ENCODE results near the gene EXOC3.

The EXOC3 gene

DNA sequence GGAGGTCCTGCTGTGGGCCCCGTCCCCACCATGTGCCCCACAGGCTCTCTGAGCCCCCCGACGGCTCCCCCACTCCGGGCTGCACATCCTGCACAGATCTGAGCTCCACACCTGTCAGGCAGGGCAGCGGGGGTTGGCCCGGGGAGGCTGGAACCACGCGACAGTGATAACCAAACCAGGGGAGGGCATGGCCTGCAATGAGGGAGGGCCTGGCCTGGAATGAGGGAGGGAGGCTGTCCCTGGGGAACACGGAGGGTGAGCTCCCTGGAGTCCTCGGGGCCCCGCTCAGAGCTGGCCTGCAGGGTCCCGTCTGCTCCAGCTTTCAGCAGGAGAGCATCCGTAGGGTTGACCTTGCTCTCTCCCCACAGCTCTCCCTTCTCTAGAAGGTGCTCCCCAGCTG is 50.8 kb downstream of the EXOC3 start:
- H3K9me3 ChIP-seq (ENCODE audit: severe bottlenecking), result no peaks in the 10 kb centered on the region
- no peaks in the 10 kb centered on the region for H3K36me3 ChIP-seq
- peaks cover 8% of the 10 kb centered on the region for H3K27me3 ChIP-seq (ENCODE audit: insufficient read depth, low read depth, severe bottlenecking)
- TF ChIP-seq, protein P1, sequence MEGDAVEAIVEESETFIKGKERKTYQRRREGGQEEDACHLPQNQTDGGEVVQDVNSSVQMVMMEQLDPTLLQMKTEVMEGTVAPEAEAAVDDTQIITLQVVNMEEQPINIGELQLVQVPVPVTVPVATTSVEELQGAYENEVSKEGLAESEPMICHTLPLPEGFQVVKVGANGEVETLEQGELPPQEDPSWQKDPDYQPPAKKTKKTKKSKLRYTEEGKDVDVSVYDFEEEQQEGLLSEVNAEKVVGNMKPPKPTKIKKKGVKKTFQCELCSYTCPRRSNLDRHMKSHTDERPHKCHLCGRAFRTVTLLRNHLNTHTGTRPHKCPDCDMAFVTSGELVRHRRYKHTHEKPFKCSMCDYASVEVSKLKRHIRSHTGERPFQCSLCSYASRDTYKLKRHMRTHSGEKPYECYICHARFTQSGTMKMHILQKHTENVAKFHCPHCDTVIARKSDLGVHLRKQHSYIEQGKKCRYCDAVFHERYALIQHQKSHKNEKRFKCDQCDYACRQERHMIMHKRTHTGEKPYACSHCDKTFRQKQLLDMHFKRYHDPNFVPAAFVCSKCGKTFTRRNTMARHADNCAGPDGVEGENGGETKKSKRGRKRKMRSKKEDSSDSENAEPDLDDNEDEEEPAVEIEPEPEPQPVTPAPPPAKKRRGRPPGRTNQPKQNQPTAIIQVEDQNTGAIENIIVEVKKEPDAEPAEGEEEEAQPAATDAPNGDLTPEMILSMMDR (IDR thresholded peaks at IDR 0.05; ENCODE audit: low read depth, low read length), result no peak
- no peak overlapping the region for H3K4me3 ChIP-seq (ENCODE audit: low read depth, low read length)
- DNase-seq, result no peak
- no peak overlapping the region for H3K27ac ChIP-seq

DNA sequence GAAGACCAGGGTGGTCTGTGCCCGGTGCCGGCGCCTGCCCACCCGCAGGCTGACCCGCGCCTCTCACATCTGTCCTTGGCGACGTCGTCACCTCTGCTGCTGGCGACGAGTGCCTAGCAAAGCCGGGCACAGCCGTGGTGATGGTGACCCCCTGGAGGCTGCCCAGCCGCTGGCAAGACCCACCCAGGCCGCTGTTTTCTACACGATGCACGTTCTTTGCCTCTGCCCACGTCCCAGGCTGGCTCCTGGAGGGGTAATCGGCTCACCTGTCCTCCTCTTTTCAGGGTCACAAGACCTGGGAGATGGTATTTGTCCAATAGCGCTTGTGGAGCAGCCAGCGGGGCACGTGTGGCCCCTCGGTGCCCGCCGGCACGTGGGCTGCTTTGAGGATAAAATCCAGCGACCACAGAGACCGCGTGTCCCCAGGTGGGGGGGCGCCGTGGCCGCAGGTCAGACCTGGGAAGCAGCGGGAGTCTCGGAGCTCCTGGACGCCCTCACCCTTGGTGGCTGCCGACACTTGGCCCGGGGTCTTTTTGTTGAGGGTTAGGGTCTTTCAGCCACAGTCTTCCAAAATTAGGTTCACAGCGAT is 51.8 kb downstream of the EXOC3 start:
- Histone ChIP-seq H3K36me3 (no peaks in the 10 kb centered on the region), H3K27me3 (ENCODE audit: insufficient read depth, low read depth, severe bottlenecking) (peaks cover 8% of the 10 kb centered on the region), H3K27ac (no peak overlapping the region), H3K4me3 (ENCODE audit: low read depth, low read length) (no peak overlapping the region), H3K9me3 (ENCODE audit: severe bottlenecking) (no peaks in the 10 kb centered on the region)
- DNase-seq, result no peak
- TF ChIP-seq, protein P1 (IDR thresholded peaks at IDR 0.05; ENCODE audit: low read depth, low read length), result no peak

DNA sequence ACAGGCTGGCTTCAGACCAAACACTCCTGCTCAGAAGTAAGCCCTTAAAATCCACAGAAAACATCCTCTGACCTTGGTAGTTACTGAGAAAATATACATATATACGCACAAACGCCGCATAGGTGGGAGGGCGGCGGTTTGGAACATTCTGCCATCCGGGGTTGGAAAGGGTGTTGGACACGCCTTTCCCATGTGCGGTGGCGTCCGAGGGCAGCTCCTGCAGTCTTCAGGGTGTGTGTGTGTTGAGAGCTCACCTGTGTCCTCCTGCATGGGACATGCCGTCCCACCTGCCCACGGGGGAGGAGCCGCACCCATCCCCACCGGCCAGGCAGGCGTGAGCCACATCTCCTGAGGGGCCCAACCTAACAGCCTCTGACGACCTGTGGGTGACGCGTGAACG is 53.1 kb downstream of the EXOC3 start:
- H3K36me3 ChIP-seq, result no peaks in the 10 kb centered on the region
- H3K27me3 ChIP-seq (ENCODE audit: insufficient read depth, low read depth, severe bottlenecking), result peaks cover 8% of the 10 kb centered on the region
- H3K4me3 ChIP-seq (ENCODE audit: low read depth, low read length), result no peak overlapping the region
- H3K9me3 ChIP-seq (ENCODE audit: severe bottlenecking), result no peaks in the 10 kb centered on the region
- no peak for DNase-seq
- no peak overlapping the region for H3K27ac ChIP-seq
- TF ChIP-seq, protein P1 (IDR thresholded peaks at IDR 0.05; ENCODE audit: low read depth, low read length), result no peak

DNA sequence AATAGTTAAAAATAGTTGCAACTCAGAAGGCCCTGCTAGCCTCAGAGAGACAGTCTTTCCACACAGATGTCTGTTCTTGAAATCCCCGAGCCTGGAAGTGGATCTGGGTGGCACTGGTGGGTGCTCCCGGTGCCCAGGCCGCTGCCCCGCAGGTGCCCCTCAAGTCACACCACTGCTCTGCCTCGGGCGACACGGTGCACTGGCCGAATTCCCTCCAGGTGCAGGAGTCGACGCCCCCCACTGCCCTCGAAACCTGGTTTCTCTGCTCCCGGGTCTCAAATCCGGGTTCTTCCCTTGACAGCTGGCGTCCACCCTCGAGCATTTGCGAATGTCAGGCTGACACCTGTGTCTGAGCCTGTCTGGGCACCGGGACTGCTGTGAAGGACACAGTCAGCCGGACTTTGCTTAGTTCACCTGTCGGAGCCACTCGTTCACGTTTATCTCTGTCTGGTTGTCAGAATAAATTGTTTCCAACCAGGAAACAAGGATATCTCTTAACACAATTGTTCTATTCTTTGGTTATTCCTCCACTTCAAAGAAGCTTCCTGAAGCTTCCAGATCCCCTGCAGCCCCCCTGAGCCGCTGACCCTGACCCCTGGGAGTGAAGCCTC is 54.2 kb downstream of the EXOC3 start:
- H3K27ac ChIP-seq, result no peak overlapping the region
- peaks cover 8% of the 10 kb centered on the region for H3K27me3 ChIP-seq (ENCODE audit: insufficient read depth, low read depth, severe bottlenecking)
- H3K4me3 ChIP-seq (ENCODE audit: low read depth, low read length), result no peak overlapping the region
- H3K9me3 ChIP-seq (ENCODE audit: severe bottlenecking), result no peaks in the 10 kb centered on the region
- H3K36me3 ChIP-seq, result no peaks in the 10 kb centered on the region
- no peak for DNase-seq
- TF ChIP-seq, protein P1 (IDR thresholded peaks at IDR 0.05; ENCODE audit: low read depth, low read length), result no peak

DNA sequence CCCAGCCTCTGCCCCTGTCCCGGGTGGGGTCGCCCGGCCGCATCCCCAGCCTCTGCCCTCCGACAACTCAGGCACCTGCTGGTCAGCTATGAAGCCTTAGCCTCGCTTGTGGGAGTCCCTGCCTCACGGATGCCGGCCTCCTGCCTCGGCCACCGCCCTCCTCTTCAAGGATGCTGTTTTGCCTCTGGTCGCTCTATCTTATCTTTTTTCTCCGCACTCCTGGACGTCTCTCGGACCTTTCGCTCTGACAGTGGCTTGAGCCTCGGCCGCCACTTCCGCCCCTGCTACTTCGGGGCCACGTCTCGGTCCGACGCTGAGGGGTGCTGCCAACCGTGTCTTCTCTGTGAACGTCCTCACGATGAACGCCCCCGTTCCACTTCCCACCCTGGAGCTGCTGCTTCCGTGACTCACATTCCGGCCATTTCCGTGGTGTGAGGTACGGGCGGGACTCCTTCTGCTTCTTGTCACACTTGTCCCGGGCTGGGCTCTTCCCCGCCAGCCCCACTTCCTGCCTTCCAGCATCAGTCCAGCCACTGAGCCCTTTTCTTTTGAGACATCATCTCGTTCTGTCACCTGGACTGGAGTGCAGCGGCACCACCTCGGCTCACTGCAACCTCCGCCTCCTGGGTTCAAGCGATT is 55.0 kb downstream of the EXOC3 start:
- Histone ChIP-seq H3K4me3 (ENCODE audit: low read depth, low read length) (no peak overlapping the region), H3K27me3 (ENCODE audit: insufficient read depth, low read depth, severe bottlenecking) (peaks cover 5% of the 10 kb centered on the region), H3K36me3 (no peaks in the 10 kb centered on the region), H3K9me3 (ENCODE audit: severe bottlenecking) (peaks cover 1% of the 10 kb centered on the region), H3K27ac (no peak overlapping the region)
- DNase-seq, result no peak
- TF ChIP-seq, protein P1 (IDR thresholded peaks at IDR 0.05; ENCODE audit: low read depth, low read length), result no peak

Data from WERI-Rb-1 (cell line).